ENCODE results near the gene ERRFI1.

ERRFI1 gene

GRCh38 chr1:8017495-8018197, 8.5 kb downstream of the ERRFI1 start:
- no peak for DNase-seq

GRCh38 chr1:8016895-8017241, 9.2 kb downstream of the ERRFI1 start:
- DNase-seq: no peak

- DNase-seq: no peak
Observed at GRCh38 chr1:8016210-8016894, 9.8 kb downstream of the ERRFI1 start.

GRCh38 chr1:8015809-8016165, 10.3 kb downstream of the ERRFI1 start:
- DNase-seq: no peak

GRCh38 chr1:8015036-8015808, 10.9 kb downstream of the ERRFI1 start:
- DNase-seq: peak; percentile 51

- no peak for DNase-seq
Observed at GRCh38 chr1:8014381-8014988, 11.6 kb downstream of the ERRFI1 start.

GRCh38 chr1:8013800-8014199, 12.3 kb downstream of the ERRFI1 start:
- no peak for DNase-seq

- DNase-seq: no peak
Observed at GRCh38 chr1:8013399-8013798, 12.7 kb downstream of the ERRFI1 start.

GRCh38 chr1:8012955-8013354, 13.2 kb downstream of the ERRFI1 start:
- no peak for DNase-seq

- no peak for DNase-seq
Observed at GRCh38 chr1:8011923-8012858, 13.9 kb downstream of the ERRFI1 start.

GRCh38 chr1:8011016-8011415, 15.1 kb downstream of the ERRFI1 start:
- DNase-seq: peak; percentile 37

GRCh38 chr1:8010080-8010664, 15.9 kb downstream of the ERRFI1 start:
- DNase-seq: no peak

GRCh38 chr1:8009043-8010002, 16.8 kb downstream of the ERRFI1 start:
- DNase-seq: no peak

- DNase-seq: no peak
Observed at GRCh38 chr1:8006037-8006963, 19.8 kb downstream of the ERRFI1 start.

- peak; percentile 55 for DNase-seq
Observed at GRCh38 chr1:8004803-8005573, 21.1 kb downstream of the ERRFI1 start.

- no peak for DNase-seq
Observed at GRCh38 chr1:8004113-8004802, 21.9 kb downstream of the ERRFI1 start.

GRCh38 chr1:8003438-8004112, 22.5 kb downstream of the ERRFI1 start:
- DNase-seq: no peak

GRCh38 chr1:8002921-8003320, 23.2 kb downstream of the ERRFI1 start:
- no peak for DNase-seq
